Activated CD4-positive, alpha-beta T cell treated with anti-CD3 and anti-CD28 coated beads, Interleukin-2, Interleukin-6, amounts not matched to agents 100 ng/mL and 50 ng/mL, durations not matched to agents 16 hours and 8 hours (primary cell): ENCODE measurements around the gene EPHB1.
"Not testable (repeated sequence)": the region's sequence is repeated elsewhere in the genome, so short reads cannot be mapped to it uniquely, and the experiment has no call there.

ENCODE experiments used
- DNase-seq: peaks from one replicate; pipeline ENCODE4 v3.0.0-alpha.2; 2020

EPHB1 gene

DNA sequence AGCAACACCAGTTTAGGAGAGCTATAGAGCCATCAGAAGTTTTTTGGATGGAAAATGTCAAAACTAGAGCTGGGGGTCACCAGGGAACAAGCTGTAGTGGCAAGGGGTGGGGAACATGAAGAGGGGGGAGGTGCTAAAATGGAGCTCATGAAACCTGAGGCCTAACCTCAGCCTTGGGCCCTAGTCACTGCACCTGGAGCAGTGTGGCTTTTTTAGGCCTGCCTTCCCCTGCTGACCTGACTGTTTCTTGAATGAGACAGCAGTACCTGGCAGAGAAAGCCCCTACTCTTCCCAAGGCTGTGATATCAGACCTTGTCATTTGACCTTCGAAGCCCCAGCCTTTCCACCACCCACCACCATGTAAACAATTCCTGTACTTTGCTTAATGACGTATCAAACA lies 383.5 kb downstream of the EPHB1 start:
- DNase-seq = no peak

DNA sequence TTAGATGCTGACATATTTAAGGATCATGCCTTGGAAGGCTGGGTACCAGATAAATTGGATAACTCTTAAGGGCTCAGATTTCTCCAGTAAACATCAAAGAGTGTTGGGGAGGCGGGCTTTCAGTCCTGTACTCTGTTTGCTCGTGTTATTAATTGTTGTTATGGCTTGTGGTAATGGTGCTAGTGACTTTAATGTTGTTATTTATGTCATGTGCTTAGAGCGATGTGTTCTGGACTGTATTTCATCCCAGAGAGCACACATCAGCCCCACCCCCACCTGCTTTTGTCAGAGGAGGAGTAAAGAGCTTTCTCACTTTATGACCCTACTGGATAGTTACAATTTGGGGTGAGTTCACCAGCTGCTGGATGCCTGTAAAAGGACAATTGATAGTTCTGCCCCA lies 386.3 kb downstream of the EPHB1 start:
- DNase-seq = no peak

DNA sequence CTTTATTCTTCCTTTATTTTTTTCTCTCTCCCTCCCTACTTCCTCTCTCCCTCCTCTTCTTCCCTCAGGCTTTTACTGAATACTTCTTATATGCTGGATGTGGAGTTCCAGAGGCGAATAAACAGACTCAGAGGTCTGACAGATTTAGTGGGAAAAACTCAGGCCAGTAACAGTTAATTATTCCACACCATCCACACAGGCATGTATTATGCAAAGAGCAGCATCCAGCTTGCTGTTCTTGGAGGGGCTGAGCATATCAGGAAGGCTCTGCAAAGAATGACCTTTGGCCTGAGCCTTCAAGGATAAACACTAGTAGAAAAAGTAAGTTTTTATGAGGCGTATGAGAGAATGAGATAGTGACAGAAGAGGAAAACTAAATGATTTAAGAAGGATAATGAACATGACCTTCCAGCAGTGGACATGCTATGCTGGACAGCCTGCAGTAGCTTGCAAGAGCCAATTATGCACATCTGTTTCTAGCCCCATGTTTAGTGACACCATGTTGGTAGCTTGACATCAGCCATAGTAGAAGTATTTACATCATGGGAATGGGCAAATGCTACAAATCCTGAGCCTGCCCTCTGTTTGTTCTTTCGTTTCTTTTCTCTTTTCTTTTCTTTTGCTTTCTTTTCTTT lies 387.4 kb downstream of the EPHB1 start:
- DNase-seq = no peak

GRCh38 chr3:135190658-135191057 lies 395.6 kb downstream of the EPHB1 start:
- DNase-seq = no peak

- DNase-seq = no peak
Observed at GRCh38 chr3:135191708-135192107, 396.6 kb downstream of the EPHB1 start.

DNA sequence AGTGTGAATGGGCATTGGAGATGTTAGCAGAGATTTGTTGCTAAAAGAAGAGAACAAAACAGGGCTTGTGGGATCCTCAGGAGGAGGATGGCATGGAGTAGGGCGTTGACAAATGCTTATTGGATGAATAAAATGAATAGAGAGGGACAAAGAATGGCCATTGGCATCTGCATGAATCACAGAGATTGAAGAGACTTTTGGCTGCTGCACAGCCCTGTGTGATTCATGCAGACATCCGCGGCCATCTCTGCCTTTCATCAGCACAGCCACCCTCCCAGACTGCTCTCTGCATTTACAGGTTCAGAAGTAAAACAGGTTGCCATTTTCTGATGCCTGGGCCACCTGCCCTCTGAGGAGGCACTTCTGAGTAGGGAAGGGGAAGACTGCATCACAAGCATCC lies 397.9 kb downstream of the EPHB1 start:
- no peak for DNase-seq

- DNase-seq = peak; percentile 25
Observed at GRCh38 chr3:135197246-135197645, 402.2 kb downstream of the EPHB1 start.

DNA sequence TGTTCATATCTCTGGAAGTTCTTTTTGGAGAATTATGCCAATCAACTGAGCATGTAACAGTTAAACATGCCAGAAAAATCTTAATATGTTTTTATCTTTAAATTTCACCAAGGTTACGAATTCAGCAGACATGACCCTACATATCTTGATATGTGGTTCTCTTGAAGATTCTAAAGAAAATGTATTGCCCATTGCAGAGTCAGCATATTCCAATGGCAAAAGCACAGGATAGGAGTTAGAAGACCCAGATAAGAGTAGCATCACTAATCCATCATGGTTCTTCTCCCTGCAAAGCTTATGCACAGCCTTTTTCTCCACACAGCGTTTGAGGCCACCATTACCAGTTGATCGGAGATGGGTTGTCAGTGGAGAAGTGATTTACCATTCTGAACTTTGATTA lies 402.8 kb downstream of the EPHB1 start:
- no peak for DNase-seq

GRCh38 chr3:135199137-135199536 lies 404.1 kb downstream of the EPHB1 start:
- no peak for DNase-seq

- no peak for DNase-seq
Observed at GRCh38 chr3:135203026-135203425, 408.0 kb downstream of the EPHB1 start.

DNA sequence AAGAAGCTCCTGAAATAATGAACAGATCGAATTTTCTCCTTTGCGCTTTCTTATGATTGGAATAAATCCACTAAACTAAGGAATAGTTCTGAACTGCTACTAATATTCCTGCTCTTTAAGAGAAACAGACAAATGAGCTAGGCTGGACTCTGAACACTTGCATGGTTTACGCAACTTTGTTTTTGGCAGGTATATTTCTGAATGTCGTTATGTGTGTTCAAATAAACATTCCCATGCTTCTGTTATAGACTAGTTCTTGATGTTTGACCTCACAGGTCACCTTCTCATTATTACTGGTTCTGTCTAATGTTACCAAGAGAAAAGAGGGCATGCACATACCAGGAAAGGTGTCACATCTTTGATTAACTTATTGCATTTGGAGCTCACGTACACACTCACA lies 418.2 kb downstream of the EPHB1 start:
- no peak for DNase-seq

- DNase-seq = no peak
Observed at GRCh38 chr3:135213822-135214221, 418.8 kb downstream of the EPHB1 start.

GRCh38 chr3:135214400-135214799 lies 419.3 kb downstream of the EPHB1 start:
- DNase-seq = no peak

GRCh38 chr3:135215516-135215915 lies 420.5 kb downstream of the EPHB1 start:
- DNase-seq = no peak

DNA sequence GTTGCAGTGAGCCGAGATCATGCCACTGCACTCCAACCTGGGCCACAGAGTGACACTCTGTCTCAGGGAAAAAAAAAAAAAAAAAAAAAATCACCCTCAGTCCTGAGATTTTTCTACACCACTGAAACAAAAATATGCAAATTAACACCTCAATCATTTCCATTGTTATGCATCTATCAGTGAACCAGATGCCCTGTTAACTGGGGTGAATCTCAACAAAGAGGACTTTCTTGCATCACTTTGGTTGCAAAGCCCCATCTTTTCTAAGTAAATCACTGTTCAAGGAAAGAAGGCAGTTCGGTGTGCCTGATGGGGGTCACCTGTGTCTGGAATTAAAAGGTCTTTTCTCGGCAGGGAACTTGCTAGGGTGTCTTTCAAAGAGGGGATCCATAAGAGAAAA lies 421.6 kb downstream of the EPHB1 start:
- no peak for DNase-seq

- no peak for DNase-seq
Observed at GRCh38 chr3:135217730-135218129, 422.7 kb downstream of the EPHB1 start.

- no peak for DNase-seq
Observed at GRCh38 chr3:135218304-135218703, 423.2 kb downstream of the EPHB1 start.

- no peak for DNase-seq
Observed at GRCh38 chr3:135218782-135219181, 423.7 kb downstream of the EPHB1 start.

DNA sequence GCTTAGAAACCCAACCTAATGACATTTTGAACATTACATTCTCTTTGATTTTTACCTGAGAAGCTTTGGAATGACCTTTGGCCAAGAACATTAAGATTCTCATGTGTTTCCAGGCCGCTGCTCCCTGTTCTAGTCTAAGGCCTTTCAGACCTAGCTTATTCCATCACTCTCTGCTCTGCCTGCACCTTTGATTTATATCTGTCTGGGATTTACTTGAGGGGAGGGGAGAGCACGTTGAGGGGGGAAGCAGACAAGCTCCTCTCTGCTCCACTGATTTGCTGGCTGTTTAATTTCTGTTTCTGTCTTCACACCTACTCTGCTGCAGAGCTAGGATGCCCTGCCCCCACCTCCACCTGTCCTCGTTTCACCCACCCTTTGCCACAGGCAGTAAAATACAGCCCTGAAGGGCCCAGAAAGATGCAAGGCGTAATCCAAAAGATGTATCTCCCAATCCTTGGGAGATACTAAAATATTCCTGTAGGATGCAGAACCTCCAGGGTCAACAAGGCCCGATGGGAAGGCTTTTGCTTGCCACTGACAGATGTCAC lies 429.8 kb downstream of the EPHB1 start:
- DNase-seq = no peak

GRCh38 chr3:135226057-135226456 lies 431.0 kb downstream of the EPHB1 start:
- DNase-seq = no peak

- DNase-seq = no peak
Observed at GRCh38 chr3:135228201-135228600, 433.1 kb downstream of the EPHB1 start.

DNA sequence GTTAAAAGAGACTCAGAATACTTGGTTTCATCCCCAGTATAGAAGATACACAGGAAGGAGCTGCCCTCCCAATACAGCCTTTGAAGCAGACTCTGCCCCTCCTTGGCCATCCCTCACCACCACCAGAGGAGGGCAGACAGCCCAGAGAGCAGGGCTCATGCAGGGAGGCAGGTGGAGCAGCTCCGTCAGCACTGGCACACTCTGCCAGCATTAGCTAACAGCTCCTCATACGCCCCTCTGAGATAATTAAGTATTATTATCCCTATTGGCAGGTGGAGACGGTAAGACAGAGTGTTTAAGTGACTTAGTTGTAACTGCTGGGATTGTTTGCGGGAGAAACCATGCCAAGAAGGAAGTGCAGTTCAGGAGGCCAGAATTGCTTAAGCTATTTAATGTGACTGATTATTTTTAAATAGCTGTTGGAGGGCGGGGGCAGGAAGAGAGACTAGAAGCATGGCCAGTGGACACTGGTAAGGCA lies 434.0 kb downstream of the EPHB1 start:
- no peak for DNase-seq

GRCh38 chr3:135231737-135232136 lies 436.7 kb downstream of the EPHB1 start:
- DNase-seq = no peak

DNA sequence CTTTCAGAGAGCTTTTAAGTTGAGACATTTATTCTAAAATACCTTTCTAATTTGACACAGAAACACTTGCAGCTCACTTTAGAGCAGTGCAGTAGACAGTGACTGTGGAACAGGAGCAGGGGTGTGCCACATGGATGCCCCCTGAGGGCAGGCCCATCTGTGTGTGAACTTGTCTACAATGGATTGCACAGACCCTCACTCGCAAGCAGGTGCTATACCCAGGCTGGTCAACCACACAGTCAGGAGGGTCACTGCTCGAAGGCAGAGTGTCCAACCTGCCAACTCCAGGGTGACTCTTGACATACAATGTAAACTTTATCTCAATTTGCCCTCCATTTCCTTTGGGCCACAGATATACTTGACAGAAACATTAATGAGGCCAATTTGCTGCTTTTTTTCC lies 437.2 kb downstream of the EPHB1 start:
- no peak for DNase-seq

GRCh38 chr3:135233476-135233875 lies 438.4 kb downstream of the EPHB1 start:
- not testable (repeated sequence) for DNase-seq
